ENCODE results near the gene STMN1.
"Not testable (repeated sequence)": the region's sequence is repeated elsewhere in the genome, so short reads cannot be mapped to it uniquely, and the experiment has no call there.

The STMN1 gene

GRCh38 chr1:25905680-25906643, at the start of gene STMN1:
Gene STMN1 (minus strand): TSS chr1:25906419. CDS start chr1:25904676, 1,743 bp downstream.
- in situ Hi-C loops (cut with HindIII; ENCODE audit: low pct_unique_long_range_greater_than_20kb, low sequenced_read_pairs): no loop called here
- peak; percentile 70 to 95 for DNase-seq (ENCODE audit: low read depth in 1 of 2, low spot score in 1 of 2)

DNA sequence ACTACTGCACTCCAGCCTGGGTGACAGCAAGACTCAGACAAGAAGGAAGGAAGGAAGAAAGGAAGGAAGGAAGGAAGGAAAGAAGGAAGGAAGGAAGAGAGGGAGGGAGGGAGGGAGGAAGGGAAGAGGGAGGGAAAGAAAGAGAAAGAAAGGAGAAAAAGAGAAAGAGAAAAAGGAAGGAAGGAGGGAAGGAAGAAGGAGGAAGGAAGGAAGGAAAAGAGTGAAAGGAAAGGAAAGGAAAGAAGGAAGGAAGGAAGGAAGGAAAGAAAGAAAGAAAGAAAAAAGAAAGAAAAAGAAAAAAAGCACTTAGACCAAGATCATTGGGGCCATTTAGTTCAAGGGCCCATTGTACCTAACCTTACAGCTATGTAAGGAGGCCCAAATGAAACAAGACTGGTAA, 49.3 kb upstream of the STMN1 start:
- in situ Hi-C loops (cut with HindIII; ENCODE audit: low pct_unique_long_range_greater_than_20kb, low sequenced_read_pairs): no loop called here
- DNase-seq (ENCODE audit: low read depth in 1 of 2, low spot score in 1 of 2): no peak
- TF ChIP-seq JUND (IDR thresholded peaks at IDR 0.05; ENCODE audit: low read depth): no peak

More at GRCh38 chr1:25905680-25906643, at the start of gene STMN1:
- no peak for TF ChIP-seq JUND (IDR thresholded peaks at IDR 0.05; ENCODE audit: low read depth)

GRCh38 chr1:25954282-25954938, 48.2 kb upstream of the STMN1 start:
- TF ChIP-seq JUND (IDR thresholded peaks at IDR 0.05; ENCODE audit: low read depth): no peak
- in situ Hi-C loops (cut with HindIII; ENCODE audit: low pct_unique_long_range_greater_than_20kb, low sequenced_read_pairs): no loop called here
- DNase-seq (ENCODE audit: low read depth in 1 of 2, low spot score in 1 of 2): no peak

GRCh38 chr1:25952841-25953401, 46.7 kb upstream of the STMN1 start:
- no peak for TF ChIP-seq JUND (IDR thresholded peaks at IDR 0.05; ENCODE audit: low read depth)
- DNase-seq (ENCODE audit: low read depth in 1 of 2, low spot score in 1 of 2): no peak
- in situ Hi-C loops (cut with HindIII; ENCODE audit: low pct_unique_long_range_greater_than_20kb, low sequenced_read_pairs): no loop called here

DNA sequence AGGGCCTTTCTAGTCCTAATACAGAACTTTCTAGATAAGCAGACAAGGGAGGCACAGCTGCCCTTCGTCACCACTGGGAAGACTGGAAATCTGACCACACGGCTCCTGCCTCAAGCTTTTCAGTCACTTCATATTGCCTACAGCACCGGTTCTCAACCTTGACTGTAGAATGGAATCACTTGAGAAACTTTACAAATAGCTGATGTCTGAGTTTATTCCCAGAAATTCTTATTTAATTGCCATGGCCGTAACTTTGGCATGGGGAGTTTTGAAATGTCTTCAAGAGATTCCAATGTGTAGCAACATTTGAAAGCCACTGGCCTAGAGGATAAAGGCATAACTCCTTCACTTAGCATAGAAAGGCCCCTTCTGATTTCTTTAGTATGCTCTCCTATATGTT, 42.4 kb upstream of the STMN1 start:
- no peak for DNase-seq (ENCODE audit: low read depth in 1 of 2, low spot score in 1 of 2)
- in situ Hi-C loops (cut with HindIII; ENCODE audit: low pct_unique_long_range_greater_than_20kb, low sequenced_read_pairs): no loop called here
- no peak for TF ChIP-seq JUND (IDR thresholded peaks at IDR 0.05; ENCODE audit: low read depth)

GRCh38 chr1:25947027-25947426, 40.8 kb upstream of the STMN1 start:
- TF ChIP-seq JUND (IDR thresholded peaks at IDR 0.05; ENCODE audit: low read depth): no peak
- in situ Hi-C loops (cut with HindIII; ENCODE audit: low pct_unique_long_range_greater_than_20kb, low sequenced_read_pairs): no loop called here
- no peak for DNase-seq (ENCODE audit: low read depth in 1 of 2, low spot score in 1 of 2)

DNA sequence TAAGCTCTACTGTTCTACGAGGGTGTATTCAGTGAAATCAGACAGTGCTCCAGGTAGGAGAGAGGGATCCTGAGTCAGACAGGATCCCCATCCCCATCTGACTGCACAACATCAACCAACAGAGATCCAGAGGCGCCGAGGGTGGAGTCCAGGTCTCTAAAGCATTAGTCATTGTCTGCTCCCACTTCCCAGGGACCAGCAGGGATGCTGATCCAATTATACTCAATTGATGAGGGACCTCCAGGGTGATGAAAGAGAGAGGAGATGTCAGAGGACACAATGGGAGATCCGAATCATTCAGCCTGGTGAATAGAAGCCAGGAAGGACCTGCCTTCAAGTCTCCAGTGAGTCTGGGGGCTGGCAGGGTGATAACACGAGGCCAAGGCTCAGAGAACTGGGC, 39.5 kb upstream of the STMN1 start:
- no peak for DNase-seq (ENCODE audit: low read depth in 1 of 2, low spot score in 1 of 2)
- in situ Hi-C loops (cut with HindIII; ENCODE audit: low pct_unique_long_range_greater_than_20kb, low sequenced_read_pairs): no loop called here
- TF ChIP-seq JUND (IDR thresholded peaks at IDR 0.05; ENCODE audit: low read depth): no peak

DNA sequence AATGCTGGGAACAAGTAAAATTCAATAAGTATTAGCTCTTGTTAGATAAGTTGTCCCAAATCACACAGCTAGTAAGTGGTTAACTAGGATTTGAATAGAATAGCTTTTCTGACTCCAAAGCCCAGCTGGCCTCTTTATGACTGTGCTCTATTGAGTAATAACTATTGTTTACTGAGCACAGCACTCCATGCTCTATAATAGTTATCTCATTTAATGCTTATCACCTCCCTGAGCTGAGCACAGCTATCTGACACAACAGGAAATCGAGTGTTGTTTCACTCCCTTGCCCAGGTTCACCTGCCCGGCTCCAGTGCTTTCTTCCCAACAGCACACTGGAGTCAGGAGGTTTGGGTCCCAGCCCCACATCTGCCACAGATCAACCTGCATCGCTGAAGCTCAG, 38.8 kb upstream of the STMN1 start:
- in situ Hi-C loops (cut with HindIII; ENCODE audit: low pct_unique_long_range_greater_than_20kb, low sequenced_read_pairs): no loop called here
- DNase-seq (ENCODE audit: low read depth in 1 of 2, low spot score in 1 of 2): no peak
- TF ChIP-seq JUND (IDR thresholded peaks at IDR 0.05; ENCODE audit: low read depth): no peak

DNA sequence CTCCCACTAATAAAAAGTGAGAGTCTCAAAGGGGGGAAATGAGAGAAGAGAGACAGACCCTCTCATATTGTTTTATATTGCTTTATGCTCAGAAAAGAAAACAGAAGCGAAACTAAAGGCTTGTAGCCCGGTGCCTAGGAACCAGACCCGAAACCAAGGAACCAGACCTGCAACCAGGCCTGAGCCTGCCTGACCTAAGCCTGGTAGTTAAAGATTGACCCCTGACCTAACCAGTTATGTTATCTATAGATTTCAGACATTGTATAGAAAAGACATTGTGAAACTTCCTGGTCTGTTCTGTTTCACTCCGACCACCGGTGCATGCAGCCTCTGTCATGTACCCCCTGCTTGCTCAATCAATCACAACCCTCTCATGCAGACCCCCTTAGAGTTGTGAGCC, 37.3 kb upstream of the STMN1 start:
- in situ Hi-C loops (cut with HindIII; ENCODE audit: low pct_unique_long_range_greater_than_20kb, low sequenced_read_pairs); DNase-seq (ENCODE audit: low read depth in 1 of 2, low spot score in 1 of 2): not testable (repeated sequence)

DNA sequence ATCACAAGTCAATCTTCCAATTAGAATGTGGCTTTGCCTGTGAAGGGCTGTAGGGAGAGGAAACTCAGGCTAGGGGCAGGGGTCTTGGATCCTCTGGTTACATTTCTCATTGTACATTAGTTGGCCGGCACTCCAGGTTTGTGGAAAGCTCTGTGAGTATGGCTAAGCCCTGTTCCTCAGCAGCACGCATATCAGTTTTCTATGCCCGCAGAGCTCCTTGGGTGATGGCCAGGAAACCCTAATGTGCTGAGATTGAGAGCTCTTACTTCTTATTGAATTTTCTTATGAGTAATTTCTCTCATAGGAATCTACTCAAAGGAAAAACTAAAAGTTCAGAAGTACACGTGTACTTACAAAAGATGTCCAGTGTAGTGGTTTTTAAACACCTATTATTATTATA, 30.7 kb upstream of the STMN1 start:
- in situ Hi-C loops (cut with HindIII; ENCODE audit: low pct_unique_long_range_greater_than_20kb, low sequenced_read_pairs): no loop called here
- DNase-seq (ENCODE audit: low read depth in 1 of 2, low spot score in 1 of 2): no peak
- TF ChIP-seq JUND (IDR thresholded peaks at IDR 0.05; ENCODE audit: low read depth): no peak

GRCh38 chr1:25933479-25934365, 27.5 kb upstream of the STMN1 start:
- TF ChIP-seq JUND (IDR thresholded peaks at IDR 0.05; ENCODE audit: low read depth): no peak
- in situ Hi-C loops (cut with HindIII; ENCODE audit: low pct_unique_long_range_greater_than_20kb, low sequenced_read_pairs): no loop called here
- DNase-seq (ENCODE audit: low read depth in 1 of 2, low spot score in 1 of 2): no peak

DNA sequence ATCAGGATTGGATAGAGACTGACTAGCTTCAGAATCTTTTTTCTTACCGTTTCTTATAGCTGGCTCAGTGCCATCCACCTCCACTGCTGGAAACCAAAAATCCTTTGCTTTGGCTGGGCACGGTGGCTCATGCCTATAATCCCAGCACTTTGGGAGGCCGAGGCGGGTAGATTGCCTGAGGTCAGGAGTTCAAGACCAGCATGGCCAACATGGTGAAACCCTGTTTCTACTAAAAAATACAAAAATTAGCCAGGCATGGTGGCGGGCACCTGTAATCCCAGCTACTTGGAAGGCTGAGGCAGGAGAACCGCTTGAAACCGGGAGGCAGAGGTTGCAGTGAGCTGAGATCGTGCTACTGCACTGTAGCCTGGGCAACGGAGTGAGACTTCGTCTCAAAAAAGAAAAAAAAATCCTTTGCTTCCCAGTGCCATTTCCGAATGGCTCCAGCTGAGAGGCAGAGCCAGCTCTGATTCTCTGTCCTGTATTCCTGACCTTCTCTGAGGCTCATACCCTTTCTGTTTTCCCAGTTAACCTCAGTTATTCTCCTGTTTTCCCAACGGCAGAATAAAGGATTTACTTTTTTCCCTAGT, 26.7 kb upstream of the STMN1 start:
- in situ Hi-C loops (cut with HindIII; ENCODE audit: low pct_unique_long_range_greater_than_20kb, low sequenced_read_pairs); DNase-seq (ENCODE audit: low read depth in 1 of 2, low spot score in 1 of 2): not testable (repeated sequence)
